Breast epithelium (tissue), 3 donors: Measurements from ENCODE around the gene STARD10.

ENCODE experiments used
- POLR2AphosphoS5 ChIP-seq, 3 donors: sonication (generic); formaldehyde crosslinking; IDR thresholded peaks; one replicate each; pipeline ENCODE4 v1.6.1; 2017; ENCODE audit warnings: antibody characterized with exemption in 3 of 3
- TF ChIP-seq, protein P1 (sequence below), 3 donors: fragments of 450-650 bp; IDR thresholded peaks; one replicate each; pipeline ENCODE4 v1.5.1; 2016 to 2017; ENCODE audit warnings: antibody characterized with exemption in 3 of 3, mild to moderate bottlenecking in 3 of 3, moderate library complexity in 3 of 3

DNA sequence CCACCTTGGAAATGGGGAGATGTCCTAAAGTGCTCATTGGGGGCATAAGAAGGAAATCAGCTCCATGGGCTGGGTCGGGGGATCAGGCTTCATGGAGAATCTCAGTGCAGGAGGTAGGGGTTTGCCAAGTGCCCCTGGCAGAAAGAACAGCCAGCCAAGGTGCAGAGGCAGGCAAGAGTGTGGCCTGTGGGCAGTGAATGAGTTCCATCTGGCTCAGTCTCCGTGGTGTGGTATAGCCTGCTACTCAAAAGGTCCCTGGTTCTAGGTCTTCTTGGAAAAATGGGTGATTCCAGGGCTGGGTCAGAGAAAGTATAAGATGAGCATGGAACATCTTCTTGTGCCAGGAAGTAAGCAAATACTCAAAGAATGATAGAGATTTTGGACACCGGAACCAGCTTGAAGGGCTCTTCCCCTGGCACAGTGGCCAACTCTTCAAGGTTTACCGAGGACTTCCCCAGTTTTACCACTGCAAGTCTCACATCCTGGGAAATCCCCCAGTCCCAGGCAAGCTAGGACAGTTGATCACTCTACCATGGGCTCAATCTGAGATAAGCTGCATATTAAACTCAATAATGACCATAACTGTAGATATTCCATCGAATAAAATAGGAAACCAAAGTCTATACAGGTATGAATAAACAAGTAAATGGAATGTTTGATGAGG, 31.1 kb downstream of the STARD10 start:
- TF ChIP-seq POLR2AphosphoS5 (IDR thresholded peaks at IDR 0.05): no peak
- TF ChIP-seq, protein P1, sequence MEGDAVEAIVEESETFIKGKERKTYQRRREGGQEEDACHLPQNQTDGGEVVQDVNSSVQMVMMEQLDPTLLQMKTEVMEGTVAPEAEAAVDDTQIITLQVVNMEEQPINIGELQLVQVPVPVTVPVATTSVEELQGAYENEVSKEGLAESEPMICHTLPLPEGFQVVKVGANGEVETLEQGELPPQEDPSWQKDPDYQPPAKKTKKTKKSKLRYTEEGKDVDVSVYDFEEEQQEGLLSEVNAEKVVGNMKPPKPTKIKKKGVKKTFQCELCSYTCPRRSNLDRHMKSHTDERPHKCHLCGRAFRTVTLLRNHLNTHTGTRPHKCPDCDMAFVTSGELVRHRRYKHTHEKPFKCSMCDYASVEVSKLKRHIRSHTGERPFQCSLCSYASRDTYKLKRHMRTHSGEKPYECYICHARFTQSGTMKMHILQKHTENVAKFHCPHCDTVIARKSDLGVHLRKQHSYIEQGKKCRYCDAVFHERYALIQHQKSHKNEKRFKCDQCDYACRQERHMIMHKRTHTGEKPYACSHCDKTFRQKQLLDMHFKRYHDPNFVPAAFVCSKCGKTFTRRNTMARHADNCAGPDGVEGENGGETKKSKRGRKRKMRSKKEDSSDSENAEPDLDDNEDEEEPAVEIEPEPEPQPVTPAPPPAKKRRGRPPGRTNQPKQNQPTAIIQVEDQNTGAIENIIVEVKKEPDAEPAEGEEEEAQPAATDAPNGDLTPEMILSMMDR (IDR thresholded peaks at IDR 0.05): no peak
